Liver (tissue), 9 donors: ENCODE data around the gene HVCN1. TPM values are rescaled to one million over a fixed set of nuclear protein-coding genes. Genes with fewer than 3 reads are reported as not detected.
"Not testable (repeated sequence)": the region's sequence is repeated elsewhere in the genome, so short reads cannot be mapped to it uniquely, and the experiment has no call there.

Source experiments
- DNase-seq: peaks from one replicate; pipeline ENCODE4 v3.0.0-alpha.2; 2017; ENCODE audit warnings: low spot score
- H3K27ac ChIP-seq, 2 donors: one replicate each; pipeline ENCODE4 v1.7.0; 2013; ENCODE audit warnings: inconsistent platforms in 2 of 2, low read length in 2 of 2, control low read depth in 1 of 2, low read depth in 1 of 2, mild to moderate bottlenecking in 1 of 2
- H3K27me3 ChIP-seq, 4 donors: one replicate each; pipeline versions ENCODE4 v1.6.1 to v1.7.0; 2013; ENCODE audit warnings: low read length in 3 of 4, inconsistent platforms in 1 of 4, mild to moderate bottlenecking in 1 of 4, moderate library complexity in 1 of 4; ENCODE audit not compliant: control insufficient read depth in 4 of 4, insufficient read depth in 4 of 4
- H3K36me3 ChIP-seq, 4 donors: one replicate each; pipeline versions ENCODE4 v1.6.1 to v1.7.0; 2013; ENCODE audit warnings: low read length in 3 of 4, mild to moderate bottlenecking in 3 of 4, low read depth in 1 of 4, moderate library complexity in 1 of 4; ENCODE audit not compliant: control insufficient read depth in 4 of 4, insufficient read depth in 3 of 4
- H3K4me1 ChIP-seq, 4 donors: one replicate each; pipeline versions ENCODE4 v1.6.1 to v1.7.0; 2013; ENCODE audit warnings: low read length in 3 of 4, mild to moderate bottlenecking in 3 of 4, moderate library complexity in 1 of 4; ENCODE audit not compliant: control insufficient read depth in 4 of 4, insufficient read depth in 4 of 4
- H3K4me3 ChIP-seq, 3 donors: one replicate each; pipeline versions ENCODE4 v1.6.1 to v1.7.0; 2013; ENCODE audit warnings: low read length in 3 of 3, control low read depth in 1 of 3, low read depth in 1 of 3, mild to moderate bottlenecking in 1 of 3
- H3K9ac ChIP-seq, 2 donors: one replicate each; pipeline ENCODE4 v1.7.0; 2013; ENCODE audit warnings: low read length in 2 of 2, mild to moderate bottlenecking in 2 of 2, moderate library complexity in 2 of 2, control low read depth in 1 of 2, low read depth in 1 of 2
- H3K9me3 ChIP-seq, 4 donors: one replicate each; pipeline versions ENCODE4 v1.6.1 to v1.7.0; 2013; ENCODE audit warnings: low read length in 3 of 4; ENCODE audit not compliant: control insufficient read depth in 4 of 4
- ATF3 ChIP-seq: IDR thresholded peaks from 2 replicates; pipeline ENCODE4 v1.6.1; 2016; ENCODE audit warnings: antibody characterized with exemption
- CTCF ChIP-seq: fragments of 150-350 bp; IDR thresholded peaks from 2 replicates; pipeline ENCODE4 v1.5.1; 2017; ENCODE audit warnings: improper control_type of control experiment, low read depth, low read length; ENCODE audit not compliant: missing input control
- EGR1 ChIP-seq, 2 donors: IDR thresholded peaks; 2 replicates each; pipeline ENCODE4 v1.6.1; 2016 to 2018; ENCODE audit warnings: antibody characterized with exemption in 2 of 2, low read depth in 2 of 2
- FOXA1 ChIP-seq: IDR thresholded peaks from 2 replicates; pipeline ENCODE4 v1.6.1; 2016; ENCODE audit warnings: antibody characterized with exemption
- FOXA2 ChIP-seq: IDR thresholded peaks from 2 replicates; pipeline ENCODE4 v1.6.1; 2016; ENCODE audit warnings: antibody characterized with exemption
- GABPA ChIP-seq, 2 donors: IDR thresholded peaks in 1 of 2; conservative IDR thresholded peaks in 1 of 2; 2 replicates each; pipeline ENCODE4 v1.6.1; 2016; ENCODE audit warnings: antibody characterized with exemption in 2 of 2, mild to moderate bottlenecking in 1 of 2, moderate library complexity in 1 of 2
- HNF4A ChIP-seq, 2 donors: conservative IDR thresholded peaks; 2 replicates each; pipeline ENCODE4 v1.6.1; 2016; ENCODE audit warnings: antibody characterized with exemption in 2 of 2, mild to moderate bottlenecking in 2 of 2
- HNF4G ChIP-seq: IDR thresholded peaks from 2 replicates; pipeline ENCODE4 v1.6.1; 2016; ENCODE audit warnings: antibody characterized with exemption
- MAX ChIP-seq: IDR thresholded peaks from 2 replicates; pipeline ENCODE4 v1.6.1; 2016; ENCODE audit warnings: antibody characterized with exemption
- NR2F2 ChIP-seq: IDR thresholded peaks from 2 replicates; pipeline ENCODE4 v1.6.1; 2016; ENCODE audit warnings: antibody characterized with exemption
- RAD21 ChIP-seq, 2 donors: IDR thresholded peaks; 2 replicates each; pipeline ENCODE4 v1.6.1; 2016; ENCODE audit warnings: antibody characterized with exemption in 2 of 2, mild to moderate bottlenecking in 2 of 2
- REST ChIP-seq: IDR thresholded peaks from 2 replicates; pipeline ENCODE4 v1.6.1; 2016; ENCODE audit warnings: antibody characterized with exemption, mild to moderate bottlenecking
- RXRA ChIP-seq, 2 donors: IDR thresholded peaks; 2 replicates each; pipeline ENCODE4 v1.6.1; 2017 to 2018; ENCODE audit warnings: antibody characterized with exemption in 2 of 2, mild to moderate bottlenecking in 1 of 2
- SP1 ChIP-seq: IDR thresholded peaks from 2 replicates; pipeline ENCODE4 v1.6.1; 2018; ENCODE audit warnings: antibody characterized with exemption, mild to moderate bottlenecking
- TAF1 ChIP-seq: conservative IDR thresholded peaks from 2 replicates; pipeline ENCODE4 v1.6.1; 2016; ENCODE audit warnings: antibody characterized with exemption, mild to moderate bottlenecking
- ZBTB33 ChIP-seq: IDR thresholded peaks from 2 replicates; pipeline ENCODE4 v1.6.1; 2016; ENCODE audit warnings: antibody characterized with exemption
- WGBS: extraction: QIAGEN DNeasy Blood & Tissue Kit; methylation state at CpG from one replicate; pipeline ENCODE4 v1.1.7; 2013; 5-methylcytosine and 5-hydroxymethylcytosine counted together
- polyA plus RNA-seq, 2 donors: library from polyadenylated mRNA; stranded (reverse) in 1 of 2; unstranded in 1 of 2; fragments of 200-250 nt in 1 of 2; fragments of >200 nt in 1 of 2; fragmentation: Nextera tagmentation in 1 of 2; extraction: Ambion mirVana in 1 of 2; gene quantifications; one replicate each; pipeline versions ENCODE4 v1.2.1 to v1.2.3, GENCODE V29; 2013 to 2015
- total RNA-seq, 2 donors: library from RNA; depleted of rRNA; stranded (reverse); fragments of >200 nt; gene quantifications; one replicate each; pipeline ENCODE4 v1.2.3, GENCODE V29; 2014
- donor health status: healthy.
- donor health status: healthy.
- donor health status: healthy.
- donor health status: healthy.
- donor health status: healthy.

Gene HVCN1
- total and polyA plus RNA-seq, 4 donors = 1.8 to 5.4 (median 2.5) TPM

GRCh38 chr12:110657747-110658146 is 31.2 kb downstream of the HVCN1 start:
- H3K4me3 ChIP-seq = no peak overlapping the region
- 84% methylated on average over 9 of the region's 9 CpGs for WGBS
- no peaks in the 10 kb centered on the region for H3K9me3 ChIP-seq
- H3K4me1 ChIP-seq = no peaks in the 10 kb centered on the region
- DNase-seq = no peak
- no peaks in the 10 kb centered on the region for H3K27me3 ChIP-seq
- no peak overlapping the region for H3K9ac ChIP-seq
- no peaks in the 10 kb centered on the region for H3K36me3 ChIP-seq
- H3K27ac ChIP-seq = no peak overlapping the region
- no peak for TF ChIP-seq CTCF

- H3K27ac ChIP-seq = no peak overlapping the region
- whole genome bisulfite sequencing = 93% methylated on average over 11 of the region's 11 CpGs
- peaks cover 0 to 3% (median 0%) of the 10 kb centered on the region in 4 donors for H3K36me3 ChIP-seq
- no peak overlapping the region for H3K4me3 ChIP-seq
- no peak for DNase-seq
- no peak for TF ChIP-seq GABPA (IDR thresholded peaks at IDR 0.05 in 1 of 2, conservative IDR thresholded peaks at IDR 0.05 in 1 of 2)
- TF ChIP-seq NR2F2 = no peak
- TF ChIP-seq ATF3 = no peak
- TF ChIP-seq ZBTB33 = no peak
- no peak for TF ChIP-seq FOXA1
- no peak for TF ChIP-seq HNF4A (conservative IDR thresholded peaks at IDR 0.05)
- no peak for TF ChIP-seq RXRA (IDR thresholded peaks at IDR 0.05)
- no peak for TF ChIP-seq SP1
- no peak for TF ChIP-seq TAF1
- no peak for TF ChIP-seq REST
- no peak for TF ChIP-seq EGR1 (IDR thresholded peaks at IDR 0.05; ENCODE audit: low read depth in 2 of 2)
- no peak for TF ChIP-seq FOXA2
- no peak for TF ChIP-seq HNF4G
- TF ChIP-seq RAD21 (IDR thresholded peaks at IDR 0.05) = no peak
- TF ChIP-seq MAX = no peak
- no peaks in the 10 kb centered on the region for H3K9me3 ChIP-seq
- H3K4me1 ChIP-seq = no peaks in the 10 kb centered on the region
- no peak overlapping the region for H3K9ac ChIP-seq
- no peaks in the 10 kb centered on the region for H3K27me3 ChIP-seq
Measured at GRCh38 chr12:110656071-110656655, 32.8 kb downstream of the HVCN1 start.

- 93% methylated on average over 10 of the region's 10 CpGs for WGBS
- H3K27me3 ChIP-seq, H3K36me3 ChIP-seq, H3K9ac ChIP-seq, H3K9me3 ChIP-seq, H3K4me1 ChIP-seq, H3K27ac ChIP-seq, H3K4me3 ChIP-seq, DNase-seq: not testable (repeated sequence)
Measured at GRCh38 chr12:110654238-110654637, 34.7 kb downstream of the HVCN1 start.
